ENCODE data around the gene DLGAP1.

- TF ChIP-seq, protein P1, sequence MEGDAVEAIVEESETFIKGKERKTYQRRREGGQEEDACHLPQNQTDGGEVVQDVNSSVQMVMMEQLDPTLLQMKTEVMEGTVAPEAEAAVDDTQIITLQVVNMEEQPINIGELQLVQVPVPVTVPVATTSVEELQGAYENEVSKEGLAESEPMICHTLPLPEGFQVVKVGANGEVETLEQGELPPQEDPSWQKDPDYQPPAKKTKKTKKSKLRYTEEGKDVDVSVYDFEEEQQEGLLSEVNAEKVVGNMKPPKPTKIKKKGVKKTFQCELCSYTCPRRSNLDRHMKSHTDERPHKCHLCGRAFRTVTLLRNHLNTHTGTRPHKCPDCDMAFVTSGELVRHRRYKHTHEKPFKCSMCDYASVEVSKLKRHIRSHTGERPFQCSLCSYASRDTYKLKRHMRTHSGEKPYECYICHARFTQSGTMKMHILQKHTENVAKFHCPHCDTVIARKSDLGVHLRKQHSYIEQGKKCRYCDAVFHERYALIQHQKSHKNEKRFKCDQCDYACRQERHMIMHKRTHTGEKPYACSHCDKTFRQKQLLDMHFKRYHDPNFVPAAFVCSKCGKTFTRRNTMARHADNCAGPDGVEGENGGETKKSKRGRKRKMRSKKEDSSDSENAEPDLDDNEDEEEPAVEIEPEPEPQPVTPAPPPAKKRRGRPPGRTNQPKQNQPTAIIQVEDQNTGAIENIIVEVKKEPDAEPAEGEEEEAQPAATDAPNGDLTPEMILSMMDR (IDR thresholded peaks at IDR 0.05): no peak
- no peak for TF ChIP-seq POLR2AphosphoS5 (IDR thresholded peaks at IDR 0.05)
Observed at GRCh38 chr18:4142876-4143275, 312.2 kb downstream of the DLGAP1 start.

All from breast epithelium (tissue), 3 donors.